ENCODE data around the gene KIAA1671.

DNA sequence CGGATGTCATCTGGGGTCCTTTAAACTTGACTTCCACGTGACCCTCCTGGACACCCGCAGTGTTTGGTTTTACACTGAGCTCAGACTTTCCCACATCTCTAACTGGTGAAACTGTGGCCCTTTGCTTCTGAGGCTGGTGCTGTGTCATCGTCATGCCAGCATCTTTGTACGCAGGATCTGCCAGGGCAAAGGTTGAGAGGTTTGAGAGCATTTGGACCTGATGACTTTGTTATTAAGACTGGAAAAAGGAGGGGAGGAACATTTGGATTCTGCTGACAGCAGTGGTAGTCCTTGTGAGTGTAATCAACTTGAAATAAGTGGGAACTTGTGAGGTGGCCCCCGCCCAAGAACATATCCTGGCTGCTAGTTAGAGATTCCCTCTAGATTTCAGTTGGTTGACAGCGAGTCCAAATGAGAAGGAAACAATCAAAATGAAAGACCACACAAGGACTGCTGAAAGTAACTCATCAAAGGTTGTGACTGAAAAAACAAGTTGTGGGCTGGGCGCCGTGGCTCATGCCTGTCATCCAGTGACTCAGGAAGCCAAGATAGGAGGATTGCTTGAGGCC is 102.5 kb downstream of the KIAA1671 start:
- TF ChIP-seq EZH2 (IDR thresholded peaks at IDR 0.05): no peak
- no peak for TF ChIP-seq CTCF (IDR thresholded peaks at IDR 0.05)
- no peak for TF ChIP-seq EZH2phosphoT487 (IDR thresholded peaks at IDR 0.05)
